HL-60/S4 (cell line): ENCODE measurements around the gene PIANP.
"Not testable (repeated sequence)": the region's sequence is repeated elsewhere in the genome, so short reads cannot be mapped to it uniquely, and the experiment has no call there.

Experiments used
- in situ Hi-C: fragments of 300-500 bp; cut with MboI; formaldehyde crosslinking; loops from 2 replicates; pipeline ENCODE4 v1.14.3; 2022; ENCODE audit warnings: low sequenced_read_pairs

The PIANP gene

GRCh38 chr12:6708351-6708750 lies 7.7 kb upstream of the PIANP start:
- in situ Hi-C loops = not testable (repeated sequence)

GRCh38 chr12:6703631-6704030 lies 3.0 kb upstream of the PIANP start:
- in situ Hi-C loops = no loop called here

- in situ Hi-C loops = no loop called here
Measured at GRCh38 chr12:6701078-6701768, 608 bp upstream of the PIANP start.

- in situ Hi-C loops = no loop called here
Measured at GRCh38 chr12:6699989-6700645, 498 bp downstream of the PIANP start.

- in situ Hi-C loops = no loop called here
Measured at GRCh38 chr12:6699259-6699988, 1.2 kb downstream of the PIANP start.

GRCh38 chr12:6698352-6699046 lies 2.1 kb downstream of the PIANP start:
- in situ Hi-C loops = no loop called here

- in situ Hi-C loops = no loop called here
Measured at GRCh38 chr12:6697584-6698351, 2.8 kb downstream of the PIANP start.

GRCh38 chr12:6696690-6697583 lies 3.7 kb downstream of the PIANP start:
- in situ Hi-C loops = no loop called here

GRCh38 chr12:6695313-6696045 lies 5.1 kb downstream of the PIANP start:
- in situ Hi-C loops = no loop called here

- in situ Hi-C loops = no loop called here
Measured at GRCh38 chr12:6694701-6695100, 5.9 kb downstream of the PIANP start.

GRCh38 chr12:6693832-6694355 lies 6.7 kb downstream of the PIANP start:
- in situ Hi-C loops = no loop called here

GRCh38 chr12:6692888-6693287 lies 7.7 kb downstream of the PIANP start:
- in situ Hi-C loops = no loop called here

- in situ Hi-C loops = no loop called here
Measured at GRCh38 chr12:6691473-6691872, 9.1 kb downstream of the PIANP start.

- in situ Hi-C loops = no loop called here
Measured at GRCh38 chr12:6688999-6689882, 11.4 kb downstream of the PIANP start, which contains the start of gene ZNF384. Gene ZNF384 (minus strand): TSS chr12:6689375. CDS start chr12:6679520, 9,855 bp downstream.

GRCh38 chr12:6688543-6688998 lies 12.0 kb downstream of the PIANP start:
- in situ Hi-C loops = no loop called here

GRCh38 chr12:6685814-6686213 lies 14.8 kb downstream of the PIANP start:
- in situ Hi-C loops = no loop called here

GRCh38 chr12:6684609-6685008 lies 16.0 kb downstream of the PIANP start:
- in situ Hi-C loops = no loop called here

- in situ Hi-C loops = no loop called here
Measured at GRCh38 chr12:6676962-6677361, 23.7 kb downstream of the PIANP start.
